ENCODE data around the gene BRPF1.

DNA sequence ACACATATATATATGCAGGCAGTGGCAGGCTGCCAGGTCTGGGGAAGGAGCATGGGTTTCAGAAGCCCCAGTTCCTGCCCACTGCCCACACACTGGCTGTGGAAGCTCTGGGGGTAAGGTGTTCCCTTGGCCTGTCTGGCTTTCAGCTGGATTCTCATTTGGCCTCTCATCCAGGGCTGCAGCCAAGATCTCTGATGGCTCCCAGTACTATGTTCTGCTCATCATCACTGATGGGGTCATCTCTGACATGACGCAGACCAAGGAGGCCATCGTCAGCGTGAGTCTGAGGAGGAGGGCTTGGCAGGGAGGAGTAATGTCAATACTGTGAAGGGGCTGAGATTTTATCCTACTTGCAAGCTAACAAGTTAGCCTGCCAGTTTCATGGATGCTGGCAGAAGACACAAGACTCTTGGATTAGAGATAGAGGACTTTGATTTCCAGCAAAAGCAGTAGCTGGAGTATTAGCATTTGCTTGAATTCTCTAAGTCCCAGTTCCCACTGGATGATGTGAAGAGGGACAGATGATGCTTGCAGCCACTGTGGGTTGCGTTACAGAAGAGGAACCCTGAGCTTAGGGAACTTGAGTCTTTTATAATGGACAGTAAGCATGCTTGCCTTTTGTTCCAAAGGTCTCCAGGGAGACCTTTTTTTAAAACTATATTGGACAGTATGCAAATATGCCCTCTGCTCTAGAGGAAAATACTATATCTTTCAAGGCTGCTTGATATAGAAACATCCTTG, 5.6 kb upstream of the BRPF1 start:
- TF ChIP-seq, protein P1, sequence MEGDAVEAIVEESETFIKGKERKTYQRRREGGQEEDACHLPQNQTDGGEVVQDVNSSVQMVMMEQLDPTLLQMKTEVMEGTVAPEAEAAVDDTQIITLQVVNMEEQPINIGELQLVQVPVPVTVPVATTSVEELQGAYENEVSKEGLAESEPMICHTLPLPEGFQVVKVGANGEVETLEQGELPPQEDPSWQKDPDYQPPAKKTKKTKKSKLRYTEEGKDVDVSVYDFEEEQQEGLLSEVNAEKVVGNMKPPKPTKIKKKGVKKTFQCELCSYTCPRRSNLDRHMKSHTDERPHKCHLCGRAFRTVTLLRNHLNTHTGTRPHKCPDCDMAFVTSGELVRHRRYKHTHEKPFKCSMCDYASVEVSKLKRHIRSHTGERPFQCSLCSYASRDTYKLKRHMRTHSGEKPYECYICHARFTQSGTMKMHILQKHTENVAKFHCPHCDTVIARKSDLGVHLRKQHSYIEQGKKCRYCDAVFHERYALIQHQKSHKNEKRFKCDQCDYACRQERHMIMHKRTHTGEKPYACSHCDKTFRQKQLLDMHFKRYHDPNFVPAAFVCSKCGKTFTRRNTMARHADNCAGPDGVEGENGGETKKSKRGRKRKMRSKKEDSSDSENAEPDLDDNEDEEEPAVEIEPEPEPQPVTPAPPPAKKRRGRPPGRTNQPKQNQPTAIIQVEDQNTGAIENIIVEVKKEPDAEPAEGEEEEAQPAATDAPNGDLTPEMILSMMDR (conservative IDR thresholded peaks at IDR 0.05; ENCODE audit: low read length): no peak
- no peak for TF ChIP-seq EZH2phosphoT487 (IDR thresholded peaks at IDR 0.05; ENCODE audit: borderline replicate concordance, low read depth, low read length)
